ENCODE measurements around the gene RAPGEF3.

DNA sequence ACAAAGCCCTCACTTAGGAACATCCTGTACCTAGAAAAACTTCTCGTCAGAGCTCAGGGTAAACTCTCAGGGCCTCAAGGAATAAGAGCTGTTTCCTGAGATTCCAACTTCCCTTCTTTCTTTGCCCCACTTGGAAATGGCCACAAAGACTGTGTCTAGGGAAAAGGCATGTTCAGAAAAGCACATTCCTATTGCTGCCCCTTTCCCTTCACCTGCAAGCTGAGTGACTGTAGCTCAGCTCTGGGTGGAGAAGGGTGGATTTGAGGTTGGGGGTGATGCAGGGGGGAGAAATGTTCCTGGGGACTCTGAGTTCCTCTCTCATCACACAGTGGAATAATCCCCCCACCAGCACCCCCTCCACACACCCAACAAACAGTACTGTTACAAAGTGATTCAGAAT is 40.1 kb downstream of the RAPGEF3 start:
- no peak for TF ChIP-seq SPI1 (IDR thresholded peaks at IDR 0.05; ENCODE audit: borderline replicate concordance, low read depth)
- TF ChIP-seq, protein P1, sequence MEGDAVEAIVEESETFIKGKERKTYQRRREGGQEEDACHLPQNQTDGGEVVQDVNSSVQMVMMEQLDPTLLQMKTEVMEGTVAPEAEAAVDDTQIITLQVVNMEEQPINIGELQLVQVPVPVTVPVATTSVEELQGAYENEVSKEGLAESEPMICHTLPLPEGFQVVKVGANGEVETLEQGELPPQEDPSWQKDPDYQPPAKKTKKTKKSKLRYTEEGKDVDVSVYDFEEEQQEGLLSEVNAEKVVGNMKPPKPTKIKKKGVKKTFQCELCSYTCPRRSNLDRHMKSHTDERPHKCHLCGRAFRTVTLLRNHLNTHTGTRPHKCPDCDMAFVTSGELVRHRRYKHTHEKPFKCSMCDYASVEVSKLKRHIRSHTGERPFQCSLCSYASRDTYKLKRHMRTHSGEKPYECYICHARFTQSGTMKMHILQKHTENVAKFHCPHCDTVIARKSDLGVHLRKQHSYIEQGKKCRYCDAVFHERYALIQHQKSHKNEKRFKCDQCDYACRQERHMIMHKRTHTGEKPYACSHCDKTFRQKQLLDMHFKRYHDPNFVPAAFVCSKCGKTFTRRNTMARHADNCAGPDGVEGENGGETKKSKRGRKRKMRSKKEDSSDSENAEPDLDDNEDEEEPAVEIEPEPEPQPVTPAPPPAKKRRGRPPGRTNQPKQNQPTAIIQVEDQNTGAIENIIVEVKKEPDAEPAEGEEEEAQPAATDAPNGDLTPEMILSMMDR (IDR thresholded peaks at IDR 0.05; ENCODE audit: insufficient read depth, low read length), result no peak
- TF ChIP-seq POLR2AphosphoS5 (IDR thresholded peaks at IDR 0.05; ENCODE audit: low read depth), result no peak
- TF ChIP-seq, protein P2, sequence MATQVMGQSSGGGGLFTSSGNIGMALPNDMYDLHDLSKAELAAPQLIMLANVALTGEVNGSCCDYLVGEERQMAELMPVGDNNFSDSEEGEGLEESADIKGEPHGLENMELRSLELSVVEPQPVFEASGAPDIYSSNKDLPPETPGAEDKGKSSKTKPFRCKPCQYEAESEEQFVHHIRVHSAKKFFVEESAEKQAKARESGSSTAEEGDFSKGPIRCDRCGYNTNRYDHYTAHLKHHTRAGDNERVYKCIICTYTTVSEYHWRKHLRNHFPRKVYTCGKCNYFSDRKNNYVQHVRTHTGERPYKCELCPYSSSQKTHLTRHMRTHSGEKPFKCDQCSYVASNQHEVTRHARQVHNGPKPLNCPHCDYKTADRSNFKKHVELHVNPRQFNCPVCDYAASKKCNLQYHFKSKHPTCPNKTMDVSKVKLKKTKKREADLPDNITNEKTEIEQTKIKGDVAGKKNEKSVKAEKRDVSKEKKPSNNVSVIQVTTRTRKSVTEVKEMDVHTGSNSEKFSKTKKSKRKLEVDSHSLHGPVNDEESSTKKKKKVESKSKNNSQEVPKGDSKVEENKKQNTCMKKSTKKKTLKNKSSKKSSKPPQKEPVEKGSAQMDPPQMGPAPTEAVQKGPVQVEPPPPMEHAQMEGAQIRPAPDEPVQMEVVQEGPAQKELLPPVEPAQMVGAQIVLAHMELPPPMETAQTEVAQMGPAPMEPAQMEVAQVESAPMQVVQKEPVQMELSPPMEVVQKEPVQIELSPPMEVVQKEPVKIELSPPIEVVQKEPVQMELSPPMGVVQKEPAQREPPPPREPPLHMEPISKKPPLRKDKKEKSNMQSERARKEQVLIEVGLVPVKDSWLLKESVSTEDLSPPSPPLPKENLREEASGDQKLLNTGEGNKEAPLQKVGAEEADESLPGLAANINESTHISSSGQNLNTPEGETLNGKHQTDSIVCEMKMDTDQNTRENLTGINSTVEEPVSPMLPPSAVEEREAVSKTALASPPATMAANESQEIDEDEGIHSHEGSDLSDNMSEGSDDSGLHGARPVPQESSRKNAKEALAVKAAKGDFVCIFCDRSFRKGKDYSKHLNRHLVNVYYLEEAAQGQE (IDR thresholded peaks at IDR 0.05; ENCODE audit: insufficient replicate concordance, low read depth), result no peak

Data from HL-60 (cell line).